OCI-LY3 (cell line): ENCODE results near the gene ARHGAP27.

Source experiments
- H2AFZ ChIP-seq: fragments of 200-600, 300-600 bp; shearing (Covaris generic); 2 replicates; pipeline ENCODE4 v1.6.0; 2014; ENCODE audit warnings: antibody characterized with exemption, low read depth, low read length
- H3K27ac ChIP-seq: fragments of 200-600, 300-600 bp; sonication (generic); 2 replicates; pipeline ENCODE4 v1.5.1; 2014; ENCODE audit warnings: mild to moderate bottlenecking, low read length, moderate library complexity, mixed read lengths
- H3K27me3 ChIP-seq: fragments of 200-600, 300-600 bp; sonication (generic); 2 replicates; pipeline ENCODE4 v1.6.1; 2014; ENCODE audit warnings: low read depth, low read length, mixed read lengths
- H3K36me3 ChIP-seq: fragments of 200-600, 300-600 bp; sonication (generic); replicated peaks from 2 replicates; pipeline ENCODE3; 2014; ENCODE audit warnings: low read depth, low read length, mixed read lengths
- H3K4me1 ChIP-seq: fragments of 300-600, 200-600 bp; sonication (generic); 2 replicates; pipeline ENCODE4 v1.6.1; 2014; ENCODE audit warnings: low read length, mixed read lengths
- H3K4me2 ChIP-seq: fragments of 200-600, 300-600 bp; sonication (generic); 2 replicates; pipeline ENCODE4 v1.6.1; 2014; ENCODE audit warnings: low read length, mixed read lengths
- H3K4me3 ChIP-seq: fragments of 300-600, 200-600 bp; sonication (generic); 2 replicates; pipeline ENCODE4 v1.5.1; 2014; ENCODE audit warnings: antibody characterized with exemption, mild to moderate bottlenecking, low read length, moderate library complexity
- H3K79me2 ChIP-seq: fragments of 300-600, 200-600 bp; shearing (Covaris generic); 2 replicates; pipeline ENCODE4 v1.6.1; 2014; ENCODE audit warnings: mild to moderate bottlenecking, low read length, mixed read lengths
- H3K9ac ChIP-seq: fragments of 300-600, 200-600 bp; shearing (Covaris generic); 2 replicates; pipeline ENCODE4 v1.6.0; 2014; ENCODE audit warnings: mild to moderate bottlenecking, low read length, moderate library complexity
- H3K9me3 ChIP-seq: fragments of 200-600, 300-600 bp; shearing (Covaris generic); 2 replicates; pipeline ENCODE4 v1.6.1; 2014; ENCODE audit warnings: low read length, mixed read lengths; ENCODE audit not compliant: insufficient read depth
- H4K20me1 ChIP-seq: fragments of 200-600, 300-600 bp; sonication (generic); 2 replicates; pipeline ENCODE4 v1.6.1; 2016; ENCODE audit warnings: low read length, mixed read lengths; ENCODE audit not compliant: insufficient read depth
- EZH2phosphoT487 ChIP-seq: fragments of 200-600 bp; shearing (Covaris generic); IDR thresholded peaks from 2 replicates; pipeline ENCODE4 v1.6.1; 2018; ENCODE audit warnings: antibody characterized with exemption, mixed run types, low read depth
- TF ChIP-seq, protein P1 (sequence below): fragments of 200-600, 300-600 bp; sonication (generic); IDR thresholded peaks from 2 replicates; pipeline ENCODE4 v1.5.1; 2014; ENCODE audit warnings: antibody characterized with exemption, low read length, low read depth

The ARHGAP27 gene

DNA sequence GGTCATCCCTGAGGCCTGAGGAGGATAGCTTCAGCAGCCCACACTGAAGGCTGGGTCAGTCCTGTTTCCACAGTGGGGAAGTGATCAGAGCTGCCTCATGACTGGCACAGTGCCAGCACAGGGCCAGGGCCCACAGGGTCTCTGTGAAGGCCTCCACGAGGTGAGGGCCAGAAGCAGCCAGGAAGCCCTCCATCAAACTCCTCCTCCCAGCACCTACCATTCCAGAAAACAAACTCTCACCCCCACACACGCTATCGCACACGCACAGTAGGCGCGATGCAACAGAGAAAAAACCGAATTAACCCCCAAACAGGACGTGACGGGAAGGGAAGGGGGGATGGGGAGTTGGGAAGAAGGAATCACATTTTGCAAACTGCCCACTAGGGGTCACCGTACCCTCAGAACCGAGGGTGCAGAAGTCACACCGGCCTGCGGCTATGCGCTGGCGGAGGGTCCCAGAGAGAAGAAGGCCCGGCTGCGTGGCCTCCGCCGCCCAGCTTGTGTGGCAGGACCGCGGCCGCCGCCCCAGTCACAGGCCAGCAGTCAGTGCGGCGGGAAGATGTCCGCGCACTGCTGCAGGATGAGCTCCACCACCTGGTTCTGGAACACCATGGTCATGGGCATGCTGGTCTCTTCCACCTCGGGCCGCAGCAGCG is 37.6 kb downstream of the ARHGAP27 start:
- no peak overlapping the region for H3K4me2 ChIP-seq
- H3K4me3 ChIP-seq = no peak overlapping the region
- no peak overlapping the region for H2AFZ ChIP-seq
- no peak overlapping the region for H3K9ac ChIP-seq
- no peaks in the 10 kb centered on the region for H3K27me3 ChIP-seq
- no peaks in the 10 kb centered on the region for H4K20me1 ChIP-seq
- no peaks in the 10 kb centered on the region for H3K79me2 ChIP-seq
- TF ChIP-seq, protein P1, sequence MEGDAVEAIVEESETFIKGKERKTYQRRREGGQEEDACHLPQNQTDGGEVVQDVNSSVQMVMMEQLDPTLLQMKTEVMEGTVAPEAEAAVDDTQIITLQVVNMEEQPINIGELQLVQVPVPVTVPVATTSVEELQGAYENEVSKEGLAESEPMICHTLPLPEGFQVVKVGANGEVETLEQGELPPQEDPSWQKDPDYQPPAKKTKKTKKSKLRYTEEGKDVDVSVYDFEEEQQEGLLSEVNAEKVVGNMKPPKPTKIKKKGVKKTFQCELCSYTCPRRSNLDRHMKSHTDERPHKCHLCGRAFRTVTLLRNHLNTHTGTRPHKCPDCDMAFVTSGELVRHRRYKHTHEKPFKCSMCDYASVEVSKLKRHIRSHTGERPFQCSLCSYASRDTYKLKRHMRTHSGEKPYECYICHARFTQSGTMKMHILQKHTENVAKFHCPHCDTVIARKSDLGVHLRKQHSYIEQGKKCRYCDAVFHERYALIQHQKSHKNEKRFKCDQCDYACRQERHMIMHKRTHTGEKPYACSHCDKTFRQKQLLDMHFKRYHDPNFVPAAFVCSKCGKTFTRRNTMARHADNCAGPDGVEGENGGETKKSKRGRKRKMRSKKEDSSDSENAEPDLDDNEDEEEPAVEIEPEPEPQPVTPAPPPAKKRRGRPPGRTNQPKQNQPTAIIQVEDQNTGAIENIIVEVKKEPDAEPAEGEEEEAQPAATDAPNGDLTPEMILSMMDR = peak; percentile 83
- TF ChIP-seq EZH2phosphoT487 = no peak
- H3K36me3 ChIP-seq = peaks cover 7% of the 10 kb centered on the region
- no peaks in the 10 kb centered on the region for H3K4me1 ChIP-seq
- no peaks in the 10 kb centered on the region for H3K9me3 ChIP-seq
- no peak overlapping the region for H3K27ac ChIP-seq

DNA sequence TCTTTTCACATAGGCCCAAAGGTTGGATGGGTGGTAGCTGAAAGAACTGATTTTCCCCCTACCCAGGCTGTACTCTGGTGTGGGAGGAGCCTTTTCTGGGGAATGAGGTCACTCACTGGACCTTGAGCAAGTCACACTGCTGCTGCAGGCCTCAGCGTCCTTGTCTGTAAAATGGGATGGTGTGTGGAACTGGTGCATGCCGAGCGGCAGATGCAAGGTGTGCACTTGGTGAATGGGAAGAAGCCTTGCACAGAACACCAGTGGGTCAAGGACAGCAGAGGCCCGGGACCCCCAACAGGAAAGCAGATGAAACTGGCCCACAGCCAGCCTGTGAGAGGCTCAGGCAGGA is 38.1 kb downstream of the ARHGAP27 start:
- no peaks in the 10 kb centered on the region for H3K27me3 ChIP-seq
- no peak overlapping the region for H3K4me2 ChIP-seq
- no peak overlapping the region for H3K4me3 ChIP-seq
- no peak overlapping the region for H3K9ac ChIP-seq
- no peaks in the 10 kb centered on the region for H3K79me2 ChIP-seq
- H2AFZ ChIP-seq = no peak overlapping the region
- no peak overlapping the region for H3K27ac ChIP-seq
- no peak for TF ChIP-seq EZH2phosphoT487
- TF ChIP-seq, protein P1 = no peak
- no peaks in the 10 kb centered on the region for H4K20me1 ChIP-seq
- peaks cover 7% of the 10 kb centered on the region for H3K36me3 ChIP-seq
- peaks cover 2% of the 10 kb centered on the region for H3K4me1 ChIP-seq
- no peaks in the 10 kb centered on the region for H3K9me3 ChIP-seq

DNA sequence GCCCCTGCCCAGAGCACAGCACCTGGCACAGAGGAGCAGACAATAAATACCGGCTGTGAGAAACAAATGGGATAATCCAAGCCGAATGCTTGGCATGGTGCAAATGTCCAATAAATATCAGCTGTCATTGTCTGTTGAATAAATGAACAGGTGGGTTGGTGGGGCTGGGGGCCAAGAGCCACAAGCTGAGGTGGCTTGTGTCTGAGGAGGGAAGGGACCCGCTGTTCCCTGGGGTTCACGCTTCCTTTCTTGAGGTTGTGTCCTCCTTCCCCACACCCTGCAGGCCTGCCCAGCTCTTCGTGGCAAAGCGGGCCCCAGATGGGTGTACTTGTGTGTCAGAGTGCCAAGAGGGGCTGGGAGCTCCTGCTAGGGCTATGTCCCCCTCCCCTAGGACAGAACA is 38.6 kb downstream of the ARHGAP27 start:
- no peak overlapping the region for H2AFZ ChIP-seq
- H3K79me2 ChIP-seq = no peaks in the 10 kb centered on the region
- H3K9me3 ChIP-seq = no peaks in the 10 kb centered on the region
- H3K4me1 ChIP-seq = peaks cover 6% of the 10 kb centered on the region
- peaks cover 7% of the 10 kb centered on the region for H3K36me3 ChIP-seq
- H3K27ac ChIP-seq = no peak overlapping the region
- no peaks in the 10 kb centered on the region; the same call in 1 of the 2 replicates for H3K27me3 ChIP-seq
- no peak overlapping the region for H3K9ac ChIP-seq
- no peaks in the 10 kb centered on the region for H4K20me1 ChIP-seq
- no peak overlapping the region for H3K4me2 ChIP-seq
- no peak overlapping the region for H3K4me3 ChIP-seq
- TF ChIP-seq, protein P1 = no peak
- no peak for TF ChIP-seq EZH2phosphoT487

DNA sequence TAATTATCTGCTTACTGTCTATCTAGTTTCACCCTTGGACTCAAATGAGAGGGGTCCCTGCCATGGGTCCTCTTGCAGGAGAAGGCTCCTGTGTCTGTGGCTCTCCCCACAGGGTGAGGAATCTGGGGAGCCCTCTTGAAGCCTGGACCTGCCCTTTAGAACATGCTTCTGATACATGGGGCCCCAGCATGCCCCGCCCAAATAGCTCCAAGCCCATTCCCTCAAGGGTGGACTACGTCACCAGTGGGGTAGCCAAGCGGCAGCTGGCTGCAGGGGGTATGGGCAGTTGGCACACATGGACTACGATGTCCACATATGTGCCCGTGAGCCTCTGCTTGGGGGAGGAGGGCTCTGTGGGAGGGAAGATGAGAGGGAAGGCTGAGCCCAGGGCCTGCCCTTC is 39.3 kb downstream of the ARHGAP27 start:
- no peak overlapping the region for H3K4me3 ChIP-seq
- H3K4me1 ChIP-seq = peaks cover 12% of the 10 kb centered on the region

More for the DNA sequence above, 39.3 kb downstream of the ARHGAP27 start:
- Histone ChIP-seq H3K27ac (no peak overlapping the region), H3K36me3 (peaks cover 7% of the 10 kb centered on the region), H3K9me3 (no peaks in the 10 kb centered on the region), H3K27me3 (peaks cover 5% of the 10 kb centered on the region), H3K4me2 (no peak overlapping the region), H3K79me2 (no peaks in the 10 kb centered on the region), H4K20me1 (no peaks in the 10 kb centered on the region), H3K9ac (no peak overlapping the region), H2AFZ (no peak overlapping the region)
- TF ChIP-seq, protein P1 = no peak
- TF ChIP-seq EZH2phosphoT487 = no peak
